Keratinocyte (primary cell): Measurements from ENCODE around the gene WDR44. TPM values are rescaled to one million over a fixed set of nuclear protein-coding genes. Genes with fewer than 3 reads are reported as not detected.

Source experiments
- DNase-seq: peaks from one replicate; pipeline ENCODE4 v3.0.0-alpha.2; 2011; ENCODE audit warnings: low read depth, missing footprints, low spot score
- FAIRE-seq: peaks from 2 replicates; lab custom pipeline; 2011; peaks lifted over from hg19 to GRCh38; lab: Jason Lieb, UNC
- H2AFZ ChIP-seq: 2 replicates; pipeline ENCODE4 v1.6.0; 2012; ENCODE audit warnings: low read length, control low read depth, inconsistent platforms; ENCODE audit not compliant: control insufficient read depth
- H3K27ac ChIP-seq: 2 replicates; pipeline ENCODE4 v1.5.1; 2011; ENCODE audit warnings: low read length; ENCODE audit not compliant: control insufficient read depth, insufficient read depth
- H3K27me3 ChIP-seq: 3 replicates; pipeline ENCODE4 v1.6.0; 2011; ENCODE audit warnings: low read length; ENCODE audit not compliant: control insufficient read depth, insufficient read depth; ENCODE audit errors: extremely low read depth
- H3K36me3 ChIP-seq, 2 experiments: 2 replicates in 1 of 2; 3 replicates in 1 of 2; pipeline ENCODE4 v1.5.1; 2011; ENCODE audit warnings: low read length in 2 of 2, mild to moderate bottlenecking in 1 of 2; ENCODE audit not compliant: control insufficient read depth in 2 of 2, insufficient read depth in 2 of 2; ENCODE audit errors: extremely low read depth in 1 of 2
- H3K4me1 ChIP-seq: 3 replicates; pipeline ENCODE4 v1.5.1; 2011; ENCODE audit warnings: low read length; ENCODE audit not compliant: control insufficient read depth, insufficient read depth; ENCODE audit errors: extremely low read depth
- H3K4me2 ChIP-seq: 3 replicates; pipeline ENCODE4 v1.6.0; 2011; ENCODE audit warnings: low read depth, low read length; ENCODE audit not compliant: control insufficient read depth, insufficient read depth; ENCODE audit errors: extremely low read depth
- H3K4me3 ChIP-seq, 3 experiments: fragments of 200-600 bp in 1 of 3; sonication (generic) in 1 of 3; 2 replicates in 2 of 3; 3 replicates in 1 of 3; pipeline ENCODE4 v1.5.1; 2011 to 2016; ENCODE audit warnings: low read length in 3 of 3, mild to moderate bottlenecking in 3 of 3, control low read depth in 2 of 3, inconsistent platforms in 1 of 3, low read depth in 1 of 3, mixed read lengths in 1 of 3, mixed run types in 1 of 3, moderate library complexity in 1 of 3; ENCODE audit not compliant: control insufficient read depth in 2 of 3, insufficient read depth in 2 of 3; ENCODE audit errors: extremely low read depth in 1 of 3
- H3K79me2 ChIP-seq: 2 replicates; pipeline ENCODE4 v1.6.0; 2012; ENCODE audit warnings: low read length; ENCODE audit not compliant: control insufficient read depth, insufficient read depth
- H3K9ac ChIP-seq: 3 replicates; pipeline ENCODE4 v1.6.0; 2011; ENCODE audit warnings: low read length; ENCODE audit not compliant: control insufficient read depth, insufficient read depth; ENCODE audit errors: extremely low read depth
- H3K9me1 ChIP-seq: 3 replicates; pipeline ENCODE4 v1.6.0; 2011; ENCODE audit warnings: low read length; ENCODE audit not compliant: control insufficient read depth, insufficient read depth; ENCODE audit errors: extremely low read depth
- H3K9me3 ChIP-seq: 2 replicates; pipeline ENCODE4 v1.5.1; 2012; ENCODE audit warnings: low read depth, low read length; ENCODE audit not compliant: control insufficient read depth
- H4K20me1 ChIP-seq: 3 replicates; pipeline ENCODE4 v1.6.0; 2011; ENCODE audit warnings: low read length; ENCODE audit not compliant: control insufficient read depth, insufficient read depth; ENCODE audit errors: extremely low read depth
- EZH2 ChIP-seq: IDR thresholded peaks from one replicate; pipeline ENCODE4 v1.6.1; 2012; ENCODE audit warnings: inconsistent platforms, mild to moderate bottlenecking, low read length, moderate library complexity
- dilution Hi-C: fragments of 300-500 bp; cut with MboI; formaldehyde crosslinking; loops from one replicate; pipeline ENCODE4 v1.7.0; 2020; ENCODE audit warnings: low sequenced_read_pairs; ENCODE audit not compliant: extremely low pct_ligation_motif_present
- polyA plus RNA-seq, 5 experiments: library from polyadenylated mRNA; depleted of rRNA in 3 of 5; stranded (reverse) in 3 of 5; stranded (forward) in 1 of 5; unstranded in 1 of 5; fragments of >200 nt; gene quantifications; 1 replicate in 1 of 5; 2 replicates in 3 of 5; 3 replicates in 1 of 5; pipeline versions ENCODE4 v1.2.1 to v1.2.3, GENCODE V29; 2011 to 2012; ENCODE audit warnings: missing spikeins in 2 of 5, low read depth in 1 of 5, low replicate concordance in 1 of 5
- TF ChIP-seq, protein P1 (sequence below), 3 experiments: IDR thresholded peaks in 1 of 3; conservative IDR thresholded peaks in 1 of 3; optimal IDR thresholded peaks in 1 of 3; 2 replicates in 2 of 3; 3 replicates in 1 of 3; pipeline versions ENCODE3 to v1.5.1; 2011; ENCODE audit warnings: low read length in 3 of 3, mild to moderate bottlenecking in 3 of 3, moderate library complexity in 2 of 3, control low read depth in 1 of 3, inconsistent platforms in 1 of 3; ENCODE audit not compliant: insufficient read depth in 2 of 3; ENCODE audit errors: extremely low read depth in 1 of 3

Gene WDR44
- polyA plus RNA-seq, 1 donor (not counting 4 experiments of a cell fraction or from before 2014, with no cell fraction given) = 22.9 TPM

DNA sequence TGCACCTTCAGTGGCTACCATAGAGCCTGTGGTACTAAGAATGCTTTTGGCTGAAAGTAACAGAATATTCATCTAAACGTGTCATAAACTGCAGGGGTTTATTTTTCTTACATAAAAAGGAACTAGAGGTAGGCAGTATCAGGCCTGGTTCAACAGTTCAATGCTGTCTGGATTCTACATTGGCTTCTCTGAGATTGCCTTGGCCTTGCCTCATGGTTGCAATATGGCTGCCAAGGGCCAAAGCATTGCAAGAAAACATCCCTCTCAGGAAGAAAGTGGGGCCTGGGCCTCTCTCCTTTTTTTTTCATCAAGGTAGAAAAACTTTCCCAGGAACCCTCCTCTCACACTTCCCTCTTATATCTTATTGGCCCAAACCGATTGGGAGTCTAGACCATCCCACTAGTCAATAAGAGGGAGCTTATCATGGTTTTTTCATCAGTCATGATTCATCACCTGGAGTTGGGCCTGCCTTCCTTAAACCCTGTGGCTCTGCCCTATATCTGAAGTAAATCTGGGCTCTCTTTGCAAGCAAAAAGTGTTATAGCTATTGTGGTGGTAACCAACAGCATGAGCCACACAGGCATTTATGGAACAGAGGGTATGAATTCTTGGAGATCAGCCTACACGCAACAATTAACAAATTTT lies 147.9 kb downstream of the WDR44 start:
- dilution Hi-C loops = no loop called here
- H4K20me1 ChIP-seq = no peaks in the 10 kb centered on the region
- FAIRE-seq = no peak
- no peak overlapping the region for H3K4me2 ChIP-seq
- DNase-seq = no peak
- H3K9ac ChIP-seq = no peak overlapping the region
- H3K9me1 ChIP-seq = no peaks in the 10 kb centered on the region
- no peaks in the 10 kb centered on the region for H3K36me3 ChIP-seq
- H3K27me3 ChIP-seq = no peaks in the 10 kb centered on the region
- H3K9me3 ChIP-seq = no peaks in the 10 kb centered on the region
- no peak overlapping the region for H3K4me3 ChIP-seq
- TF ChIP-seq, protein P1, sequence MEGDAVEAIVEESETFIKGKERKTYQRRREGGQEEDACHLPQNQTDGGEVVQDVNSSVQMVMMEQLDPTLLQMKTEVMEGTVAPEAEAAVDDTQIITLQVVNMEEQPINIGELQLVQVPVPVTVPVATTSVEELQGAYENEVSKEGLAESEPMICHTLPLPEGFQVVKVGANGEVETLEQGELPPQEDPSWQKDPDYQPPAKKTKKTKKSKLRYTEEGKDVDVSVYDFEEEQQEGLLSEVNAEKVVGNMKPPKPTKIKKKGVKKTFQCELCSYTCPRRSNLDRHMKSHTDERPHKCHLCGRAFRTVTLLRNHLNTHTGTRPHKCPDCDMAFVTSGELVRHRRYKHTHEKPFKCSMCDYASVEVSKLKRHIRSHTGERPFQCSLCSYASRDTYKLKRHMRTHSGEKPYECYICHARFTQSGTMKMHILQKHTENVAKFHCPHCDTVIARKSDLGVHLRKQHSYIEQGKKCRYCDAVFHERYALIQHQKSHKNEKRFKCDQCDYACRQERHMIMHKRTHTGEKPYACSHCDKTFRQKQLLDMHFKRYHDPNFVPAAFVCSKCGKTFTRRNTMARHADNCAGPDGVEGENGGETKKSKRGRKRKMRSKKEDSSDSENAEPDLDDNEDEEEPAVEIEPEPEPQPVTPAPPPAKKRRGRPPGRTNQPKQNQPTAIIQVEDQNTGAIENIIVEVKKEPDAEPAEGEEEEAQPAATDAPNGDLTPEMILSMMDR (optimal IDR thresholded peaks at IDR 0.05 in 1 of 3, IDR thresholded peaks at IDR 0.05 in 1 of 3, conservative IDR thresholded peaks at IDR 0.05 in 1 of 3; ENCODE audit: extremely low read depth in 1 of 3, insufficient read depth in 2 of 3, low read length in 3 of 3) = no peak
- TF ChIP-seq EZH2 = no peak
- no peak overlapping the region for H2AFZ ChIP-seq
- no peaks in the 10 kb centered on the region for H3K79me2 ChIP-seq
- H3K27ac ChIP-seq = no peak overlapping the region
- no peaks in the 10 kb centered on the region for H3K4me1 ChIP-seq

DNA sequence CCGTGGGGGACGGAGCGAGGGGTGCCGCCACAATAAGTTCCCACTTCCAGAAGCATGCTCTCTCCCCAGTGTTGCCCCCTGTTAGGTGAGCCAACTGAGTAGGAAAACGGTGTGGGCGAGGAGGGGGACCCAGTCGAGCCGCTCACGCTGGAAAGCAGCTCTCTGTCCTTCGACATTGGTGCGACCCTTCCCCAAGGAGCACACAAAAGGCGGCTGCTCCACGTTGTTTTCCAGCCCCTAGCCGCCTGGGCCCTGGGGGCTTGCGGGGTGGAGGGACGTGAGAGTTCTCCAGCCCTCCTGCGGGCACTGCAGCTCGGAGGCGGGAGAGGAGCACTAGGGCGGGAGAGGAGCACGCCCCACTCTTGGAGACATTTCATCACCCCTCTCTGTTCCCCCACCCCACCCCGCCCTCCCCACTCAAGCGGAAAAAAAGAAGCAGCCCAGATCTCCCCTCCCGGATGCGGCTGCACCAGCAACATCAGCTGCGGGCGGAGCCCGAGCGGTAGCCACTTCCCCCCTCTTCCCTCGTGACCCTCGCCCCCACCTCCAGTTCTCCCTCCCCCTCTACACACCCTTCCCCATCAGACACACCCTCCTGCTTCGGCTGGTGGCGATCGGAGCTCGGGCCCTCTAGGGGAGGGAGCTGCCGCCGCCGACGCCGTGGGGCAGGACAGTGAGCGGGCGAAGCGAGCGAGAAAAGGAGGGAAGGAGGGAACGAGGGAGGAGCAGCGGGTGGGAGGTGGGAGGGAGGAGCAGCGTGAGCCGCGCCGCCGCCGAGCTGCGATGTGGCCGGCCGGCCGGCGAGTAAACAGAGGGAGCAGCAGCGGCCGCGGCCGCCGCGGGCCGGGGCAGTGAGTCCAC lies 149.4 kb downstream of the WDR44 start, which contains the start of gene DOCK11:
TSS of gene DOCK11 (plus strand) at position 755 of the 861 bp plus-strand sequence. CDS start 157 bp downstream, outside the sequence.
- no peak within 1 kb of the TSS for H3K27ac ChIP-seq

More for the DNA sequence above, 149.4 kb downstream of the WDR44 start, which contains the start of gene DOCK11:
- no peak for DNase-seq
- dilution Hi-C loops = no loop called here
- H3K9me3 ChIP-seq = no peaks in the 10 kb centered on the region
- peak within 1 kb of the TSS; percentile 33 for H3K9ac ChIP-seq
- no peaks in the 10 kb centered on the region for H3K36me3 ChIP-seq
- no peaks in the 10 kb centered on the region for H3K79me2 ChIP-seq
- no peak for FAIRE-seq
- H4K20me1 ChIP-seq = no peaks in the 10 kb centered on the region
- H3K27me3 ChIP-seq = no peaks in the 10 kb centered on the region
- peak within 1 kb of the TSS; percentile 74 for H2AFZ ChIP-seq
- H3K4me1 ChIP-seq = no peaks in the 10 kb centered on the region
- no peaks in the 10 kb centered on the region for H3K9me1 ChIP-seq
- peak within 1 kb of the TSS; percentile 71 for H3K4me2 ChIP-seq
- TF ChIP-seq, protein P1 (optimal IDR thresholded peaks at IDR 0.05 in 1 of 3, IDR thresholded peaks at IDR 0.05 in 1 of 3, conservative IDR thresholded peaks at IDR 0.05 in 1 of 3; ENCODE audit: extremely low read depth in 1 of 3, insufficient read depth in 2 of 3, low read length in 3 of 3) = no peak
- H3K4me3 ChIP-seq = peak within 1 kb of the TSS; percentile 52 to 65 (median 63)
